B cell (primary cell): ENCODE data around the gene RAB7B.

ENCODE experiments used
- CTCF ChIP-seq: fragments of 200-600 bp; IDR thresholded peaks from one replicate; pipeline ENCODE4 v1.8.0; 2022; ENCODE audit warnings: antibody characterized with exemption, mild to moderate bottlenecking
- EZH2 ChIP-seq: IDR thresholded peaks from 2 replicates; pipeline ENCODE4 v1.6.1; 2012; ENCODE audit warnings: borderline replicate concordance, low read depth, mild to moderate bottlenecking, moderate library complexity, low read length; ENCODE audit not compliant: insufficient read depth, poor library complexity, severe bottlenecking

- no peak for TF ChIP-seq CTCF
- no peak for TF ChIP-seq EZH2
Measured at GRCh38 chr1:206039046-206039973, 36.1 kb upstream of the RAB7B start.
